Liver (tissue), 3 donors: ENCODE results near the gene PTK7.

Experiments
- FOXA1 ChIP-seq: IDR thresholded peaks from 2 replicates; pipeline ENCODE4 v1.6.1; 2016; ENCODE audit warnings: antibody characterized with exemption
- GABPA ChIP-seq, 2 donors: IDR thresholded peaks in 1 of 2; conservative IDR thresholded peaks in 1 of 2; 2 replicates each; pipeline ENCODE4 v1.6.1; 2016; ENCODE audit warnings: antibody characterized with exemption in 2 of 2, mild to moderate bottlenecking in 1 of 2, moderate library complexity in 1 of 2
- JUND ChIP-seq, 2 donors: IDR thresholded peaks; 2 replicates each; pipeline ENCODE4 v1.6.1; 2016; ENCODE audit warnings: antibody characterized with exemption in 2 of 2
- NR2F2 ChIP-seq: IDR thresholded peaks from 2 replicates; pipeline ENCODE4 v1.6.1; 2016; ENCODE audit warnings: antibody characterized with exemption
- RAD21 ChIP-seq, 2 donors: IDR thresholded peaks; 2 replicates each; pipeline ENCODE4 v1.6.1; 2016; ENCODE audit warnings: antibody characterized with exemption in 2 of 2, mild to moderate bottlenecking in 2 of 2
- RXRA ChIP-seq, 2 donors: IDR thresholded peaks; 2 replicates each; pipeline ENCODE4 v1.6.1; 2017 to 2018; ENCODE audit warnings: antibody characterized with exemption in 2 of 2, mild to moderate bottlenecking in 1 of 2
- SP1 ChIP-seq: IDR thresholded peaks from 2 replicates; pipeline ENCODE4 v1.6.1; 2018; ENCODE audit warnings: antibody characterized with exemption, mild to moderate bottlenecking
- TAF1 ChIP-seq: conservative IDR thresholded peaks from 2 replicates; pipeline ENCODE4 v1.6.1; 2016; ENCODE audit warnings: antibody characterized with exemption, mild to moderate bottlenecking
- YY1 ChIP-seq: IDR thresholded peaks from 2 replicates; pipeline ENCODE4 v1.6.1; 2016; ENCODE audit warnings: antibody characterized with exemption, mild to moderate bottlenecking
- TF ChIP-seq, protein P1 (sequence below): IDR thresholded peaks from 2 replicates; pipeline ENCODE4 v1.6.1; 2016; ENCODE audit warnings: antibody characterized with exemption
- TF ChIP-seq, protein P2 (sequence below): fragments of 150-350 bp; IDR thresholded peaks from 2 replicates; pipeline ENCODE4 v1.5.1; 2017; ENCODE audit warnings: improper control_type of control experiment, low read depth, low read length; ENCODE audit not compliant: missing input control
- TF ChIP-seq, protein P3 (sequence below): IDR thresholded peaks from 2 replicates; pipeline ENCODE4 v1.6.1; 2016; ENCODE audit warnings: antibody characterized with exemption, mild to moderate bottlenecking
- TF ChIP-seq, protein P4 (sequence below): IDR thresholded peaks from 2 replicates; pipeline ENCODE4 v1.6.1; 2016; ENCODE audit warnings: antibody characterized with exemption
- TF ChIP-seq, protein P5 (sequence below): IDR thresholded peaks from 2 replicates; pipeline ENCODE4 v1.6.1; 2016; ENCODE audit warnings: antibody characterized with exemption
- donor health status: healthy.
- donor health status: healthy.

DNA sequence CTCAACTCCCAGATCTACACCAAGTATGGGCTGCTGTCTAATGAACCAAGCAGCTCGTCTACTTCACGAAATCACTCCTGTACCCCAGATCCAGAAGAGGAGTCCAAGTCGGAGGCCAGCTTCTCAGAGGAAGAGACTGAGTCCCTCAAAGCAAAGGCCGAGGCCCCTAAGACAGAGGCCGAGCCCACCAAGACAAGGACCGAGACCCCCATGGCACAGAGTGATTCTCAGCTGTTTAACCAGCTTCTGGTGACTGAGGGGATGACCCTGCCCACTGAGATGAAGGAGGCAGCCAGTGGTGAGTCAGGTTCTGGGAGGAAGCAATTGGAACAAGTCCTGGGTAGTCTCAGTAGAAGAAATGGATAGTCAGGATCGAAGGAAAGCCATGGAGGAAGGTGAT is 111.7 kb downstream of the PTK7 start:
- TF ChIP-seq, protein P1, sequence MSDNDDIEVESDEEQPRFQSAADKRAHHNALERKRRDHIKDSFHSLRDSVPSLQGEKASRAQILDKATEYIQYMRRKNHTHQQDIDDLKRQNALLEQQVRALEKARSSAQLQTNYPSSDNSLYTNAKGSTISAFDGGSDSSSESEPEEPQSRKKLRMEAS = no peak
- TF ChIP-seq, protein P2, sequence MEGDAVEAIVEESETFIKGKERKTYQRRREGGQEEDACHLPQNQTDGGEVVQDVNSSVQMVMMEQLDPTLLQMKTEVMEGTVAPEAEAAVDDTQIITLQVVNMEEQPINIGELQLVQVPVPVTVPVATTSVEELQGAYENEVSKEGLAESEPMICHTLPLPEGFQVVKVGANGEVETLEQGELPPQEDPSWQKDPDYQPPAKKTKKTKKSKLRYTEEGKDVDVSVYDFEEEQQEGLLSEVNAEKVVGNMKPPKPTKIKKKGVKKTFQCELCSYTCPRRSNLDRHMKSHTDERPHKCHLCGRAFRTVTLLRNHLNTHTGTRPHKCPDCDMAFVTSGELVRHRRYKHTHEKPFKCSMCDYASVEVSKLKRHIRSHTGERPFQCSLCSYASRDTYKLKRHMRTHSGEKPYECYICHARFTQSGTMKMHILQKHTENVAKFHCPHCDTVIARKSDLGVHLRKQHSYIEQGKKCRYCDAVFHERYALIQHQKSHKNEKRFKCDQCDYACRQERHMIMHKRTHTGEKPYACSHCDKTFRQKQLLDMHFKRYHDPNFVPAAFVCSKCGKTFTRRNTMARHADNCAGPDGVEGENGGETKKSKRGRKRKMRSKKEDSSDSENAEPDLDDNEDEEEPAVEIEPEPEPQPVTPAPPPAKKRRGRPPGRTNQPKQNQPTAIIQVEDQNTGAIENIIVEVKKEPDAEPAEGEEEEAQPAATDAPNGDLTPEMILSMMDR = no peak
- TF ChIP-seq RXRA (IDR thresholded peaks at IDR 0.05) (no peak), TAF1 (no peak), SP1 (no peak), YY1 (no peak), JUND (IDR thresholded peaks at IDR 0.05) (no peak), RAD21 (IDR thresholded peaks at IDR 0.05) (no peak), FOXA1 (no peak), NR2F2 (no peak), GABPA (IDR thresholded peaks at IDR 0.05 in 1 of 2, conservative IDR thresholded peaks at IDR 0.05 in 1 of 2) (no peak)
- TF ChIP-seq, protein P3, sequence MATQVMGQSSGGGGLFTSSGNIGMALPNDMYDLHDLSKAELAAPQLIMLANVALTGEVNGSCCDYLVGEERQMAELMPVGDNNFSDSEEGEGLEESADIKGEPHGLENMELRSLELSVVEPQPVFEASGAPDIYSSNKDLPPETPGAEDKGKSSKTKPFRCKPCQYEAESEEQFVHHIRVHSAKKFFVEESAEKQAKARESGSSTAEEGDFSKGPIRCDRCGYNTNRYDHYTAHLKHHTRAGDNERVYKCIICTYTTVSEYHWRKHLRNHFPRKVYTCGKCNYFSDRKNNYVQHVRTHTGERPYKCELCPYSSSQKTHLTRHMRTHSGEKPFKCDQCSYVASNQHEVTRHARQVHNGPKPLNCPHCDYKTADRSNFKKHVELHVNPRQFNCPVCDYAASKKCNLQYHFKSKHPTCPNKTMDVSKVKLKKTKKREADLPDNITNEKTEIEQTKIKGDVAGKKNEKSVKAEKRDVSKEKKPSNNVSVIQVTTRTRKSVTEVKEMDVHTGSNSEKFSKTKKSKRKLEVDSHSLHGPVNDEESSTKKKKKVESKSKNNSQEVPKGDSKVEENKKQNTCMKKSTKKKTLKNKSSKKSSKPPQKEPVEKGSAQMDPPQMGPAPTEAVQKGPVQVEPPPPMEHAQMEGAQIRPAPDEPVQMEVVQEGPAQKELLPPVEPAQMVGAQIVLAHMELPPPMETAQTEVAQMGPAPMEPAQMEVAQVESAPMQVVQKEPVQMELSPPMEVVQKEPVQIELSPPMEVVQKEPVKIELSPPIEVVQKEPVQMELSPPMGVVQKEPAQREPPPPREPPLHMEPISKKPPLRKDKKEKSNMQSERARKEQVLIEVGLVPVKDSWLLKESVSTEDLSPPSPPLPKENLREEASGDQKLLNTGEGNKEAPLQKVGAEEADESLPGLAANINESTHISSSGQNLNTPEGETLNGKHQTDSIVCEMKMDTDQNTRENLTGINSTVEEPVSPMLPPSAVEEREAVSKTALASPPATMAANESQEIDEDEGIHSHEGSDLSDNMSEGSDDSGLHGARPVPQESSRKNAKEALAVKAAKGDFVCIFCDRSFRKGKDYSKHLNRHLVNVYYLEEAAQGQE = no peak
- TF ChIP-seq, protein P4, sequence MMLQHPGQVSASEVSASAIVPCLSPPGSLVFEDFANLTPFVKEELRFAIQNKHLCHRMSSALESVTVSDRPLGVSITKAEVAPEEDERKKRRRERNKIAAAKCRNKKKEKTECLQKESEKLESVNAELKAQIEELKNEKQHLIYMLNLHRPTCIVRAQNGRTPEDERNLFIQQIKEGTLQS = no peak
- TF ChIP-seq, protein P5, sequence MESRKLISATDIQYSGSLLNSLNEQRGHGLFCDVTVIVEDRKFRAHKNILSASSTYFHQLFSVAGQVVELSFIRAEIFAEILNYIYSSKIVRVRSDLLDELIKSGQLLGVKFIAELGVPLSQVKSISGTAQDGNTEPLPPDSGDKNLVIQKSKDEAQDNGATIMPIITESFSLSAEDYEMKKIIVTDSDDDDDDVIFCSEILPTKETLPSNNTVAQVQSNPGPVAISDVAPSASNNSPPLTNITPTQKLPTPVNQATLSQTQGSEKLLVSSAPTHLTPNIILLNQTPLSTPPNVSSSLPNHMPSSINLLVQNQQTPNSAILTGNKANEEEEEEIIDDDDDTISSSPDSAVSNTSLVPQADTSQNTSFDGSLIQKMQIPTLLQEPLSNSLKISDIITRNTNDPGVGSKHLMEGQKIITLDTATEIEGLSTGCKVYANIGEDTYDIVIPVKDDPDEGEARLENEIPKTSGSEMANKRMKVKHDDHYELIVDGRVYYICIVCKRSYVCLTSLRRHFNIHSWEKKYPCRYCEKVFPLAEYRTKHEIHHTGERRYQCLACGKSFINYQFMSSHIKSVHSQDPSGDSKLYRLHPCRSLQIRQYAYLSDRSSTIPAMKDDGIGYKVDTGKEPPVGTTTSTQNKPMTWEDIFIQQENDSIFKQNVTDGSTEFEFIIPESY = no peak
